Erythroblast (primary cell): Measurements from ENCODE around the gene MAGEF1.

ENCODE experiments used
- GATA1 ChIP-seq: IDR thresholded peaks from 2 replicates; pipeline ENCODE4 v1.6.1; 2011; ENCODE audit warnings: low read depth, mild to moderate bottlenecking, control low read depth, low read length, moderate library complexity
- POLR2A ChIP-seq: IDR thresholded peaks from 2 replicates; pipeline ENCODE4 v1.6.1; 2011; ENCODE audit warnings: mild to moderate bottlenecking, low read length

DNA sequence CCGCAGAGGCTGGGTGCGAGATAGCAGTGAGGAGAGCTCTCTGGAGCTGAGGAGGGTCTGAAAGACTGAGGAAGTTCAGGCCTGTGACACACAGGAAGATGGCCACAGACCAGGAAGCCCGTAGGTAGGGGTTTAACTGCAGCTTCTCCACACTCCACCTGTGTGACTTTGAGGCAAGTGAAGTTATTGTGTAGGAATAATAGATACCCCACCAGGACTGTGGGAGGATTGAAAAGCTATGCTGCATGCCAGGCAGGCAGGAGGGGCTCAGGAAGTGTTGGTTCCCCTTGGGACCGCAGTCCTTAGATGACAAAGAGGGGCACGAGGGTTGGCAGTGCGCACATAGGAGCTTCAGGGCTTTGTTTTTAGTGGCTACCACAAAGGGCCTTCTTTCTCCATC is 50.9 kb downstream of the MAGEF1 start:
- TF ChIP-seq POLR2A (no peak), GATA1 (no peak)
